ENCODE results near the gene CHMP6.

The CHMP6 gene

DNA sequence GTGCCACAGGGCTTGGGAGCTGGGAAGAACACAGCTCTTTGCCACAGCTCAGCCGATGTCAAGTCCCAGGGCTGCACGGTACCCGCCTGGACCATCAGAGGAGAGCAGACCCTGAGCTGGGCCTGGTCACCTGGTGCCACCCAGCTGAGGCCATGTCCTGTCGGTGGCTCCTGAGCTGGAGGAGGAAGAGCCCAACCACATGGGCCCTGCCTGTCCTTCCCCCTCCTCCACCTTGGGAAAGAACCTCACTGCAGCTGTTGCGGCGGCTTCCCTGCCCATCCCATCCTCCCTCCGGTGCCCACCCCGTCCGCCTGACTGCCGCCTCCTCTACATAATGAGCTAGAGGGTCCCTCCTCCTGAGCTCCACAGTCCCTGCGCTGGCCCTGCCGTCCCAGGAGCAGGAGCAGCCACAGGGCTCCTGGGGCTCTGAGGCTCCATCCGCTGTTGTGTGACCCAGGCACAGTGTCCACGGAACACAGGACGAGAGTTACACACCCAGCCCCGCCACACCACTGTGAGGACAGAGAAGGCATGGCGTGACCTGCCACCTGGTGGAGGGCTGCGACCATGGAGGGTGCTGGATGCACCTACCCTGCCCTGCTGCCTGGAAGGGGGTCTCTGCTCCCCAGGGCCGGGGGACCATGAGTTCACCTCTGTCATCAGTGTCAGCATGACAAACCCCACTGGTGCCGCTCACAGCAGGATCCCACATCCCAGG, 21.4 kb upstream of the CHMP6 start:
- no peaks in the 10 kb centered on the region for H3K27me3 ChIP-seq (ENCODE audit: insufficient read depth, low read length)
- H3K36me3 ChIP-seq (ENCODE audit: insufficient read depth, low read length): peaks cover 3% of the 10 kb centered on the region
- no peak overlapping the region for H2AFZ ChIP-seq (ENCODE audit: low read depth, low read length)
- no peaks in the 10 kb centered on the region for H3K9me3 ChIP-seq (ENCODE audit: low read length)
- H3K4me3 ChIP-seq (ENCODE audit: low read length): no peak overlapping the region
- H3K4me1 ChIP-seq (ENCODE audit: insufficient read depth, low read length): peaks cover 9% of the 10 kb centered on the region

DNA sequence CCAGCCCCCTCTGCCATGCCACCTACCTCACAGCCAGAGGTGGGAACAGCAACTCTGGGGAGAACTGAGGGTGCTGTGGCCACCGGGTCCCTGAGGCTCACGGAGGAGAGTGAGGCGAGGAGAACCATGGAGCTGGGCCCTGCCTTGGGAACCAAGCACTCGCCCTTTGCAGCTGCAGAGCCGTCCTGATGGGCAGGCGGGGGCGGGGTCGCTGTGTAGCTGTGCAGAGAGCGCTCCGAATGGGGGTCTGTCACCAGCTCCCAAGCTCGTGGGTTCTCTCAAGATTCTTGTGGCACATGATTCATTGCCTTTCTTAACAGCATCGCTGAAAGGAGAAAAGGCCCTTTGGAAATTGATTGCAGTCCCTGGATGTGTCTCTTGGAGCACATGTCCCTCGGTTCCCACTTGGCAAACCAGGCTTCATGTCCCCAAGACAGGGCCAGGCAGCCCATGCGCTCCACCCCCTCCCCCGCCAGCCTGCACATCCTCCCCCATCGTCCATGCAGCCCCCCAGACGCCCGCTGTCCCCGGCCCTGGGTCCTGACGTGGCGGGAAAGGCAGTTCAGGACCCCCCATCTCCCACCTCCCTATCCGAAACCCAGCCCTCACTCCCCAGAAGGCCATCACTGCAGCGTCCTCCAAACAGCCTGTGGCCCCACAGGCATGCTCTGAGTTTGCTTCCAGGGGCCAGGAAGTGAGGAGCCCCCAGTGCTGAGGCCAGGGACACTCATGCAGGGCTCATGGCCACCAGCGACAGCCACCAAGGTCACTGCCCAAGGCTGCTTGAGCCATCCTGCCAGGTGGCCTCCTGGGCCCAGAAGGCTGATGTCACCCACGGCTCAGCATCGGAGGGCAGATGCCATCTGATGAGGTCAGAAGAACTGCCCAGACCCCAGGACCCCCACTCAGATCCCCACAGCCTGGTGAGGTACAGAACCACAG, 20.6 kb upstream of the CHMP6 start:
- Histone ChIP-seq H3K9me3 (ENCODE audit: low read length) (no peaks in the 10 kb centered on the region), H2AFZ (ENCODE audit: low read depth, low read length) (no peak overlapping the region), H3K36me3 (ENCODE audit: insufficient read depth, low read length) (no peaks in the 10 kb centered on the region), H3K4me3 (ENCODE audit: low read length) (no peak overlapping the region), H3K4me1 (ENCODE audit: insufficient read depth, low read length) (peaks cover 9% of the 10 kb centered on the region), H3K27me3 (ENCODE audit: insufficient read depth, low read length) (no peaks in the 10 kb centered on the region)

DNA sequence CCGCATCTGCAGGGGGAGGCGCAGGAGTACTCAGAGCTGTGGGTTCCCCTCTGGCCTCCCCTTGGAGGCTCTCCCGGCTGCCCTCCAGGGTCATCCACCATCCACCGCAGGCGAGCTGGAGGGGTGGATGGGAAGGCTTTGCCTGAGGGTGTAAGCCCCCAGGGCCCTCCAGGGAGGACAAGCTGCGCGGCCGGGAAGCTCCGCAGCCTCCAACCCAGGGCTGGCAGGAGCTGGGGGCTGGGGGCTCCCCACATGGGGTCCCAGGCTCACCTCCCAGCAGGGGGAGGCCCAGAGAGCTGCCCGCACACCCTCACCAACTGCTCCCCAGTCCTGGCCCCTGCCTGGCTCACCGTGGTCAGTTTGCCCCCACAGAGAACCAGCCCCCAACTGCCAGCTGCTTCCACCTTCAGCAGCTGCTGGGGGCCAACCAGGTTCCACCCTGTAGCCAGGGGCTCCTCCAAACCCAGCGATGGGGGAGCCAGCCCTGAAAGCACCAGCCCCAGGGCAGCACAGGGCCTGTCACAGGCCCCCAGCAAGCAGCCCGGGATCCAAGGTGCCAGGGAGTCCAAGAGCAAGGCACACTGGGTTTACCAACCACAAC, 19.8 kb upstream of the CHMP6 start:
- H3K36me3 ChIP-seq (ENCODE audit: insufficient read depth, low read length): no peaks in the 10 kb centered on the region
- no peak overlapping the region for H3K4me3 ChIP-seq (ENCODE audit: low read length)
- H3K27me3 ChIP-seq (ENCODE audit: insufficient read depth, low read length): no peaks in the 10 kb centered on the region
- no peak overlapping the region for H2AFZ ChIP-seq (ENCODE audit: low read depth, low read length)
- peaks cover 1% of the 10 kb centered on the region for H3K9me3 ChIP-seq (ENCODE audit: low read length)
- peaks cover 9% of the 10 kb centered on the region for H3K4me1 ChIP-seq (ENCODE audit: insufficient read depth, low read length)

DNA sequence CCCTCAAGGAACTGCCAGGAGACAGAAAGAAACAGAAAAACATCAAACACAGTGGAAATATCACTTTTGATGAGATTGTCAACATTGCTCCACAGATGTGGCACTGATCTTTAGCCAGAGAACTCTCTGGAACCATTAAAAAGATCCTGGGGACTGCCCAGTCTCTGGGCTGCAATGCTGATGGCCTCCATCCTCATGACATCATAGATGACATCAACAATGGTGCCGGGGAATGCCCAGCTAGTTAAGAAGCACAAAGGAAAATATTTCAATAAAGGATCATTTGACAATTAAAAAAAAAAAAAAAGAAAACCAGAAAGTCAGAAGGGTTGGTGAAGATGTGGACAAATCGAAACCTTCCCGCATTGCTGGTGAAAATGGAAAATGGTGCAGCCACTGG, 14.9 kb upstream of the CHMP6 start:
- H3K36me3 ChIP-seq (ENCODE audit: insufficient read depth, low read length): no peaks in the 10 kb centered on the region
- no peak overlapping the region for H2AFZ ChIP-seq (ENCODE audit: low read depth, low read length)
- peaks cover under 1% of the 10 kb centered on the region for H3K27me3 ChIP-seq (ENCODE audit: insufficient read depth, low read length)
- peaks cover 3% of the 10 kb centered on the region for H3K4me1 ChIP-seq (ENCODE audit: insufficient read depth, low read length)
- H3K9me3 ChIP-seq (ENCODE audit: low read length): peaks cover 1% of the 10 kb centered on the region
- H3K4me3 ChIP-seq (ENCODE audit: low read length): no peak overlapping the region

DNA sequence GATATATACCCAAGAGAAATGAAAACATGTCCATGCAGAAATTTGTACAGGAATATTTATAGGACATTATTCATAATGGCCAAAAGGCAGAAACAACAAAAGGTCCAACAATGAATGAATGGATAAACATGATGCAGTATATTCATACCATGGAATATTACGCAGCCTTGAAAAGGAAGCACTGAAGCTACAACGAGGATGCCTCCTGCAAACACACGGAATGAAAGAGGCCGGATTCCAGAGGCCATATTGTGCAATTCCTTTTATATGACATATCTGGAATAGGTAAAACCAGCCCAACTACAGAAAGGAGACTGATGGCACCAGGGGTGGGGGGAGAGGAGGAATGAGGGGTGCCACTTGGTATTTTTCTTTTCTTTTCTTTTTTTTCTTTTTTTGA, 14.5 kb upstream of the CHMP6 start:
- peaks cover 1% of the 10 kb centered on the region for H3K9me3 ChIP-seq (ENCODE audit: low read length)
- H3K36me3 ChIP-seq (ENCODE audit: insufficient read depth, low read length): no peaks in the 10 kb centered on the region
- H3K27me3 ChIP-seq (ENCODE audit: insufficient read depth, low read length): peaks cover 4% of the 10 kb centered on the region
- peaks cover 6% of the 10 kb centered on the region for H3K4me1 ChIP-seq (ENCODE audit: insufficient read depth, low read length)
- H3K4me3 ChIP-seq (ENCODE audit: low read length): no peak overlapping the region
- no peak overlapping the region for H2AFZ ChIP-seq (ENCODE audit: low read depth, low read length)

DNA sequence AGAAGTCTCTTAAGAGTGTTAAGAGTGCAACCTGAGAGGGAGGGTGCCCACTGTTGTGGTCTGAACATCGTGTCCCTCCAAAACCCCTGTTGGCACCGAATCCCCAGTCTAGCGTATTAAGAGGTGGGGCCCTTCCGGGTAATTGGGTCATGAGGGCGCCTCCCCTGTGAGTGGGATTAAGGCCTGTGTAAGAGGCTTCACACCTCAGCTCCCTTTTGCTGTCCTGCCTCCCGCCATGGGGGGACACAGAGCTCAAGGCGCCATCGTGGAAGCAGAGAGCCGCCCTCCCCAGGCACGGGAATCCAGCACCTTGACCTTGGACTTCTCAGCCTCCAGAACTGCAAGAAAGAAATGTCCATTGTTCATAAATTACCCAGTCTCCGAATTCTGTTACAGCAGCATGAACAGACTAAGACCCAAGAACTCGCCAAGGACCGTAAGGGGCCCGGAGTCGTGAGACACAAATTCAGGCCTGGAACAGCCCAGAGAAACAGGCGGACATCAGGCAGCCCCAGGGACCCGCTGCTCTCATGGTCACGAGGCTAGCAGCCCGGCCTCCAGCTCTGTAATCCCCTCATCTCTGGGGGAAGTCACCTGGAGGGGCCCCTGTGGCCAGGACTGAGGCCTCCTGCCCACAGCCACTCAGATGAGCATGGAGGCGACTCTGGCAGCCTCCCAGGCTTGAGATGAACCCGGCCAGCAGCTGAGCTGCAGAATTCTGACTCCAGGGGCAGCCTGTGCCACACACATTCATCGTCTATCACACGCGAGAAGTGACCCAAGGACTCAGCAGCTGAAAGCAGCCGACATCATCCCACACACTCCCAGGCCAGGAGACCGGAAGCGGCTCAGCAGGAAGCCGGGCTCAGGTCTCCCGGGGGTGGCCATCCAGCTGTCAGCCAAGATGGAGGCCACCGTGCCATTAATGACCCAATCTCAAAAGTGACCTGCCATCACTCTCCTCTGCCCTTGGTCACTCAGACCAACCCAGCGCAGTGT, 12.8 kb upstream of the CHMP6 start:
- Histone ChIP-seq H2AFZ (ENCODE audit: low read depth, low read length) (no peak overlapping the region), H3K9me3 (ENCODE audit: low read length) (peaks cover 1% of the 10 kb centered on the region), H3K4me3 (ENCODE audit: low read length) (no peak overlapping the region)

DNA sequence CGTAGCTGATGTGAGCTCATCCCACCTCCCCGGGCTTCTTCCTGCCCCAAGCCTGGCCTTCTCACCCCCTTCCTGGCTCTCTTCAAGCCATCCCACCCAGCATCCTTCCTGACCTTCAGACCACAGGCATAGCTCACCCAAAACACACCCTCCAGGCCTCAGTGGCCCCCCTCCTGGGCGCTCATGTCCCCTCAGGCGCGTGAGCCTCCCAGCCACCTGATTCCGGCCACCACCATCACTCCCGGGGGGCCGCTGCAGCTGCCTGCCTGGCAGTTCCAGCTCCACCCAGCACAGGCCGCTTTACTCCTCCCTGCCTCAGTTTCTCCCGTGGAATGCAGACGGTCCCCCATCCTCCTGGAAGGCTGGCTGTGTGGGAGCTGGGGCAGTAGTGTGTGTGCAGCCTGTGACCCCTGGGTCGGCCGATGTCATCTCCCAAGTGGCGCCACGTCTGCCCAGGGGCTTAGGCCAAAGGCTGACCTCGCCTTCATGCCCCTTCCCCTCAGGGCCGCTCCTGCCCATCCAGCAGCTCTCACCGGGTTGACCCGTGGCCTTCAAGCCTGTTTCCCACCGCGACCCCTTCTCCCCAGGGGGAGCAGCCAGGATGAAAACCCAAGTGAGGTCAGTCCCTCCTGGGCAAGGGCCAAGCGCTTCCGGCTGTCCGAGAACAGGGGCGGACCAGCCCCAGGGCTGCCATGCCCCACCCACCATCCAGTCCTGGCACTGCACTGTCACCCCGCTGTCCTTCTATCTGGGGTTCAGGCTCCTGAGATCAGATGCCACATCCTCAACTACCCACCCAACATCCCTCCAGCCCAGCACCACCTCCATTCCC, 11.9 kb upstream of the CHMP6 start:
- H3K27me3 ChIP-seq (ENCODE audit: insufficient read depth, low read length): peaks cover 4% of the 10 kb centered on the region

More for the DNA sequence above, 12.8 kb upstream of the CHMP6 start:
- H3K36me3 ChIP-seq (ENCODE audit: insufficient read depth, low read length): no peaks in the 10 kb centered on the region
- peaks cover 4% of the 10 kb centered on the region for H3K27me3 ChIP-seq (ENCODE audit: insufficient read depth, low read length)
- peaks cover 6% of the 10 kb centered on the region for H3K4me1 ChIP-seq (ENCODE audit: insufficient read depth, low read length)

DNA sequence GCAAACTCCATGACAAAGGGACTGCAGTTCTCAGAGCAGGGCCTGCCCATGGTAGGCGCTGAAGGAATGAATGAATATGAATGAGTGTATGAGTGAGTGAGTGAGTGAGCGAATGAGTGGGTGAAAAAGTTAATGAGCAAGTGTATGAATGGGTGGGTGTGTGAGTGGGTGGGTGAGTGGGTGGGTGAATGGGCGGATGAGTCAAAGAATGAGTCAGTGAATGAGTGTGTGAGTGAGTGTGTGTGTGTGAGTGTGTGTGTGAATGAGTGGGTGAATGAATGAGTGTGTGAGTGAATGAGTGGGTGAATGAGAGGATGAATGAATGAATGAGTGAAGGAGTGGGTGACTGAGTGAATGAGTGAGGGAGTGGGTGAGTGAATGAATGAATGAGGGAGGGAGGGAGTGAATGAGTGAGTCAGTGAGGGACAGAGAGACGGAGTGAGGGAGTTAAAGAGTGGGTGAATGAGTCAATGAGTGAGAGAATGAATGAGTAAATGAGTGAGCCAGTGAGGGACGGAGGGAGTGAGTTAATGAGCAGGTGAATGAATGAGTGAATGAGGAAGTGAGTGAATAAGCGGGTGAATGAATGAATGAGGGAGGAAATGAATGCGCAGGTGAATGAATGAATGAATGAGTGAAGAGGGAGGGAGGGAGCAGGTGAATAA, 11.1 kb upstream of the CHMP6 start:
- H3K4me3 ChIP-seq (ENCODE audit: low read length): no peak overlapping the region
- no peaks in the 10 kb centered on the region for H3K36me3 ChIP-seq (ENCODE audit: insufficient read depth, low read length)
- peaks cover 1% of the 10 kb centered on the region for H3K9me3 ChIP-seq (ENCODE audit: low read length)
- H3K4me1 ChIP-seq (ENCODE audit: insufficient read depth, low read length): peaks cover 6% of the 10 kb centered on the region
- H2AFZ ChIP-seq (ENCODE audit: low read depth, low read length): no peak overlapping the region
- H3K27me3 ChIP-seq (ENCODE audit: insufficient read depth, low read length): peaks cover 4% of the 10 kb centered on the region

More for the DNA sequence above, 11.9 kb upstream of the CHMP6 start:
- Histone ChIP-seq H3K36me3 (ENCODE audit: insufficient read depth, low read length) (no peaks in the 10 kb centered on the region), H3K4me1 (ENCODE audit: insufficient read depth, low read length) (peaks cover 6% of the 10 kb centered on the region), H3K9me3 (ENCODE audit: low read length) (peaks cover 1% of the 10 kb centered on the region), H3K4me3 (ENCODE audit: low read length) (no peak overlapping the region), H2AFZ (ENCODE audit: low read depth, low read length) (no peak overlapping the region)

DNA sequence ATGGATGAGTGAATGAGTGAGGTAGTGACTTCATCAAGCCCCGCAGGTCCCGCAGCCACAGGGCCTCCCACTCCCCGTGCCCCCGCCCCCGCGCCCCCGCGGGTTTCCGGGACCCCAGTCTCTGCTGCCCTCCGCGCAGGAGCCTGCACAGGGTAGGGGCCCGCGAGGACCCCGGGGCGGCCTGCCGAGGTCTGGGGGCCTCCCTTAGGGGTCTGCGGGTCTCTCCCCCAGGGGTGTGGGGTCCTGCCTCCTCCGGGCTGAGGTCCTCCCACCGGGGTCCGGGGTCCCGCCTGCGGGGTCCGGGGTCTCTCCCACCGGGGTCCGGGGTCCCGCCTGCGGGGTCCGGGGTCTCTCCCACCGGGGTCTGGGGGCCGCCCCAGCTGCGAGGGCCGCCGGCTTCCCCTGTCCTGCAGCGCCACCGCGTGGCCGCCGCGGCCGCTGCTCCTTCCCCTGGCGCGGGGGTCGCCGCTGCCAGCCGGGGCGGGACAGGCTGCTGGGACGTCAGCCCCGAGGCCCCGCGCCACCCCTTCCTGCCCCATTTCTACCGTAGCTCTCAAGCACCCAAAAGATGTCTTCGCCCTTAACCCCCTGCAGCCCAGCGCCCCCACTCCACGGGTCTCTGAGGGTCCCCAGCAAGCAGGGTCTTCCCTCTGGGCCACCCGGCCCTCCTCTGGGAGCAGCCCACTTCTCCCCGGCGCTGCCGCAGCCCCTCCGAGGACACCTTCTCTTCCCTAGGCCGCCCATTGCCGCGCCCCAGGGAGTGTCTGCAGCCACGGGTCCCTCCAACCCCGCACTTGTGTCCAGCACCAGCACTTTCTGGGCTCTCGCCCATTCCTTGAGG, 10.4 kb upstream of the CHMP6 start:
- H3K36me3 ChIP-seq (ENCODE audit: insufficient read depth, low read length): no peaks in the 10 kb centered on the region
- H3K27me3 ChIP-seq (ENCODE audit: insufficient read depth, low read length): peaks cover 4% of the 10 kb centered on the region
- peaks cover 6% of the 10 kb centered on the region for H3K4me1 ChIP-seq (ENCODE audit: insufficient read depth, low read length)
- peaks cover under 1% of the 10 kb centered on the region for H3K9me3 ChIP-seq (ENCODE audit: low read length)
- peak overlapping the region; percentile 55 for H2AFZ ChIP-seq (ENCODE audit: low read depth, low read length)
- peak overlapping the region; percentile 22 for H3K4me3 ChIP-seq (ENCODE audit: low read length)

DNA sequence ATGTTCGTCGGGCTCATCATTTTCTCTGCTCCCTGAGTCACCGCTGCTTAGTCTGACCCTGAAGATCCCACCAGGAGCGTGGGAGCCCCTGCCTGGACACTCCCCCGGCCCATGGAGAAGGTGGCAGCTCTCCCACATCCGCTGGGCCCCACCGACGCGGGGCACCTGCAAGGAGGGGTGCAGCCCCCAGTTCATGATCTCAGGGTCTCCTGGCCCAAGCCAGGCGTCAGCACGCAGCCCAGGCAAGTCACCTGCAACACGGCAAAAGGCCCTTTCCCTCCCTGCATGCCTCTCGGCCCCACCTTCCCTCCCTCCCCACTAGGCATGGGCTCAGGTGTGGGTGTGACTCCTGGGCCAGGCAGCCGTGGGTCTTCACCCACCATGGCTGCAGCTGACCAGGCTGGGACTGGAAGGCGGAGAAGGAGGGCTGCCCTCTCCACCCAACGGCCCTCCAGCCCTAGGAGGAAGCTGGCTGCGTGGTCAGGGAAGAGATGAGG, 9.7 kb upstream of the CHMP6 start:
- H3K9me3 ChIP-seq (ENCODE audit: low read length): no peaks in the 10 kb centered on the region
- no peaks in the 10 kb centered on the region for H3K36me3 ChIP-seq (ENCODE audit: insufficient read depth, low read length)
- H2AFZ ChIP-seq (ENCODE audit: low read depth, low read length): peak overlapping the region; percentile 55
- H3K27me3 ChIP-seq (ENCODE audit: insufficient read depth, low read length): peaks cover 4% of the 10 kb centered on the region
- H3K4me3 ChIP-seq (ENCODE audit: low read length): no peak overlapping the region
- peaks cover 7% of the 10 kb centered on the region for H3K4me1 ChIP-seq (ENCODE audit: insufficient read depth, low read length)
